HK-2 (cell line): ENCODE measurements around the gene AP1G2.
"Not testable (repeated sequence)": the region's sequence is repeated elsewhere in the genome, so short reads cannot be mapped to it uniquely, and the experiment has no call there.

ENCODE experiments used
- DNase-seq: peaks from one replicate; pipeline ENCODE4 v3.0.0-alpha.2; 2018; ENCODE audit not compliant: unreplicated experiment

The AP1G2 gene

DNA sequence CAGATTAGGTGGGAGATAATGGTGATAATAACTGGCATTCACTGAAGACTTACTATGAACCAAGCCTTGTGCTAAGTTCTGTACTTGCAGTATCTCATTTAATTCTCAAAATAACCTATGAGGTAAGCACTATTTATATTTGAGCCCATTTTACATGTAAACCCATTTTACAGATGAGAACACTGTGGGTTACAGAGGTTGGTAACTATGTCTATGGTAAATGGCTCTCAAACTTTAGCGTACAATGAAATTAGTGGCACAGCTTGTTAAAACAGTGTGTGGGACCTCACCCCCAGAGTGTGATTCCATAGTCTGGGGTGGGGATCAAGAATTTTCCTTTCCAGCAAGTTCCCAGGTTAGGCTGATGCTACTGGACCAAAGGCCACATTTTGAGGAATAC is 33.2 kb upstream of the AP1G2 start:
- DNase-seq, result no peak

GRCh38 chr14:23600322-23600707 is 32.7 kb upstream of the AP1G2 start:
- no peak for DNase-seq

DNA sequence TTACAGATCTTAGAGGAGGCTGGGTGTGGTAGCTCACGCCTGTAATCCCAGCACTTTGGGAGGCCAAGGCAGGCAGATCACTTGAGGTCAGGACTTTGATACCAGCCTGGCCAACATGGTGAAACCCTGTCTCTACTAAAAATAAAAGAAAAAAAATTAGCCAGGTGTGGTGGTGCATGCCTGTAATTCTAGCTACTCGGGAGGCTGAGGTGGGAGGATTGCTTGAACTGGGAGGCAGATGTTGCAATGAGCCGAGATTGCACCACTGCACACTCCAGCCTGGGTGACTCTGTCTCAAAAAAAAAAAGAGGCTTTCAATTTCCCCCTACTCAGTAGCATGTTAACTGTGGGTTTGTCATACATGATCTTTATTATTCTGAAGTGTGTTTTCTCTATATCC is 26.6 kb upstream of the AP1G2 start:
- DNase-seq, result not testable (repeated sequence)

DNA sequence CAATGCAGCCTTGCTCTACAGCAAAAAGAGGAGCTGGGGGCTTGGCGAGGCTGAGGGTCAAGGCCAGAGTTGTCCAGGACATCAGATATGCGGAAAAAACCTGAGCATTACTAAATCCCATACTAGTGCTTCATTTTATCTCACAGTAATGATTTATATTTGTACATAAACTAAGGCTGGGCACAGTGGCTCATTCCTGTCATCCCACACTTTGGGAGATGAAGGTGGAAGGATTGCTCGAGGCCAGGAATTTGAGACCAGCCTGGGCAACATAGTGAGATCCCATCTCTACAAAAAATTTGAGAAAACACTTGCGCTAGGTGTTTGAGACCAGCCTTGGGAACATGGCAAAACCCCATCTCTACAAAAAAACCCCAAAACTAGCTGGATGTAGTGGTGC is 22.6 kb upstream of the AP1G2 start:
- DNase-seq, result no peak

DNA sequence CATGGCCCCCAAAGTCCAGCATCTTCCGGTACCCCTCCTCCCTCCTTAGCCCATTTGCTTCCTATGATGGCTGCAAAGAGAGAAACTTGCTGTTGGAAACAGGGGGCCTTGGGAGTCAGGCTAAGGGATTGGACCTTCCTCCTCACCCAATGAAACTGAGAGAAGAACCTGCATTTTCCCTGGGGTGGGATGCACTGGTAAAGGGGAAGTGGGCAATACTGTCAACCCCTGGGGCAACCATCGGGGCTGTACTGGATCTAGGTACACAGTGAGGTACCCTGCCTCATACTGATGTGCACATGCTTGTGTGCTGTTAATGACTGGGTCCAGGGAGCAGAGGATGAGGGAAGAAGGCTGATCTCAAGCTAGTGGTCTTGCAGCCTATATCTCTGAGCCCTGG is 22.0 kb upstream of the AP1G2 start:
- DNase-seq, result no peak

- DNase-seq, result peak; percentile 84
Measured at GRCh38 chr14:23588884-23589598, 21.4 kb upstream of the AP1G2 start.

DNA sequence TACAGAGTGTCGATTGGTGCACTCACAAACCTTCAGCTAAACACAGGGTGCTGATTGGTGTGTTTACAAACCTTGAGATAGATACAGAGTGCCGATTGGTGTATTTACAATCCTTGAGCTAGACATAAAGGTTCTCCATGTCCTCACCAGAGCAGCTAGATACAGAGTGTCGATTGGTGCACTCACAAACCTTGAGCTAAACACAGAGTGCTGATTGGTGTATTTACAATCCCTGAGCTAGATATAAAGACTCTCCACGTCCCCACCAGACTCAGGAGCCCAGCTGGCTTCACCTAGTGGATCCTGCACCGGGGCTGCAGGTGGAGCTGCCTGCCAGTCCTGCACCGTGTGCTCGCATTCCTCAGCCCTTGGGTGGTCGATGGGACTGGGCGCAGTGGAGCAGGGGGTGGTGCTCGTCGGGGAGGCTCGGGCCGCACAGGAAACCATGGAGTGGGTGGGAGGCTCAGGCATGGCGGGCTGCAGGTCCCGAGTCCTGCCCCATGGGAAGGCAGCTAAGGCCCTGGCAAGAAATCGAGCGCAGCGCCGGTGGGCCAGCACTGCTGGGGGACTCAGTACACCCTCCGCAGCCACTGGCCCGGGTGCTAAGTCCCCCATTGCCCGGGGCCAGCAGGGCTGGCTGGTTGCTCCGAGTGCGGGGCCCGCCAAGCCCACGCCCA is 17.1 kb upstream of the AP1G2 start:
- not testable (repeated sequence) for DNase-seq

GRCh38 chr14:23583761-23584526 is 16.4 kb upstream of the AP1G2 start:
- DNase-seq, result not testable (repeated sequence)

GRCh38 chr14:23582906-23583760 is 15.5 kb upstream of the AP1G2 start:
- no peak for DNase-seq

GRCh38 chr14:23580948-23581281 is 13.3 kb upstream of the AP1G2 start:
- no peak for DNase-seq

DNA sequence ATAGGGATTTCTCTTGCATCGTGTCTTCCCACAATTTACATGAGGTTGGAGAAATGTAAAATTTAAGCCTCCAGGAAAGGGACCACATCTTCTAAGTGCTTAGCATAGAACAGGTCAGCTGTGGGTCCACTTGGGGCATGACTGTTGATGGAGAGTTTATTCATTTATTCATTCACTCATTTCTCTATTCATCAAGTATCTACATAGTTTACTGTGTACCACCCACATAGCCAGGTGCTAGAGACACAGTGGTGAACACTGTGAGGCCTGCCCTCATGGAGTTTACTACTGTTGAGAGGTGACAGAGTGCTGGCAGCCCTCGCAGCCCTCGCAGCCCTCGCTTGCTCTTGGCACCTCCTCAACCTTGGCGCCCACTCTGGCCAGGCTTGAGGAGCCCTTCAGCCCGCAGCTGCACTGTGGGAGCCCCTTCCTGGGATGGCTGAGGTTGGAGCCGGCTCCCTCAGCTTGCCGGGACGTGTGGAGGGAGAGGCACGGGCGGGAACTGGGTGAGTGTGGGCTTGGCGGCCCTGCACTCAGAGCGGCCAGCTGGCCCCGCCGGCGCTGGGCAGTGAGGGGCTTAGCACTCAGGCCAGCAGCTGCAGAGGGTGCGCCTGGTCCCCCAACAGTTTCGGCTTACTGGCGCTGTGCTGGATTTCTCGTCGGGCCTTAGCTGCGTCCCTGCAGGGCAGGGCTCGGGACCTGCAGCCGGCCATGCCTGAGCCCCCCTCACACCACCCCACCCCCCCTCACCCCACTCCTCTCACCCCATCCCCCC is 12.7 kb upstream of the AP1G2 start:
- DNase-seq, result no peak

GRCh38 chr14:23579739-23580138 is 12.1 kb upstream of the AP1G2 start:
- DNase-seq, result no peak

DNA sequence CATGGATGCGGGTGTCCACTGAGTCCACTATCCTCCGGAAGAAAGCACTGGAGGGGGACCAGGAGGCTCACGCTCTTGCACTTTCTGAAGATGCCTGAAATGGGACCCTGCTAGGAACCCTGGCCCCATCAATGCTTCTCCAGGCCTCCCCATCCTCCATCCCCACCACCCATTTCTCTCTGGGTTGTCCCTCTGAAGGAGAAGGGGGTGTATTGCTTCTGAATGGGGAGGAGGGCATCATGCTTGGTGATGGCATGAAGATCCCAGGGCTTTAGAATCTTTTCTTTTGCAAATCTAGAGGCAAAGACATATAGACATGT is 11.7 kb upstream of the AP1G2 start:
- DNase-seq, result no peak

DNA sequence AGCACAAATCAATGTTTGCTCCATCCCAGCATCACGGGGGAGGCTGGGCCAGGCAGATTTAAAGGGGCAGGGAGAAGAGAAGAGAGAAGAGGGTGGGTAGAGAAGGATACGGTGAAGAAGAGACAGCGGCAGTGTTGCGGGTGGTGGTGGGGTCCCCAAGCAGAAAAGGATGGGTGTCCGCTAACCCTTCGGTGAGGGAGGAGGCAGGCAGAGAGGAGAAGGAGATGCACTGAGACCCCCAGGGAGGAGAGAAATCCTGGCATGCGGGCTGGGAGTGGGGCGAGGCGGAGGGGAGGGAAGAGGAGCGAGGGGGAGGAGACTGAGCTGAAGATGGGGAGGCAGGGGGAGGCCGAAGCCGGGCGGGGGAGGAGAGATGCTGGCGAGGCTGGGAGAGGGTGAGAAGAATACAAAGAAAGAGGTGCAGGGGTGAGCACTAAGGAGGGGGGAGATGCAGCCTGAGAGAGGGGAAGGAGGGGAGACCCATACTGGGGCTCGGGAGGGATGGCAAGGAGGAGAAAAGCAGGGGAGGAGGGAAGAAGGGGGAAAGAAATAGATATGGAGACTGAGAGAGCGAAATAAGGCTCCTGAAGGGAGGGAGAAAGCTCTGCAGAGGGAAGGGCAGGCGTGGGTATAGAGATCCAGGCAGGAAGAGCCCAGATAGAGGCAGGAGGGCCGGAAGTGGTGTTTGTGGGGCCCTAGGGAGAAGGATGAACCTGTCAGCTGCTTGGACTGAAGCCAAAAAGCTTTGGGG is 11.1 kb upstream of the AP1G2 start, which contains the start of gene JPH4:
TSS of gene JPH4 (minus strand) at position 231 of the 751 bp plus-strand sequence. CDS start 1,337 bp downstream, outside the sequence.
- no peak for DNase-seq

GRCh38 chr14:23577710-23578392 is 10.3 kb upstream of the AP1G2 start:
- no peak for DNase-seq

DNA sequence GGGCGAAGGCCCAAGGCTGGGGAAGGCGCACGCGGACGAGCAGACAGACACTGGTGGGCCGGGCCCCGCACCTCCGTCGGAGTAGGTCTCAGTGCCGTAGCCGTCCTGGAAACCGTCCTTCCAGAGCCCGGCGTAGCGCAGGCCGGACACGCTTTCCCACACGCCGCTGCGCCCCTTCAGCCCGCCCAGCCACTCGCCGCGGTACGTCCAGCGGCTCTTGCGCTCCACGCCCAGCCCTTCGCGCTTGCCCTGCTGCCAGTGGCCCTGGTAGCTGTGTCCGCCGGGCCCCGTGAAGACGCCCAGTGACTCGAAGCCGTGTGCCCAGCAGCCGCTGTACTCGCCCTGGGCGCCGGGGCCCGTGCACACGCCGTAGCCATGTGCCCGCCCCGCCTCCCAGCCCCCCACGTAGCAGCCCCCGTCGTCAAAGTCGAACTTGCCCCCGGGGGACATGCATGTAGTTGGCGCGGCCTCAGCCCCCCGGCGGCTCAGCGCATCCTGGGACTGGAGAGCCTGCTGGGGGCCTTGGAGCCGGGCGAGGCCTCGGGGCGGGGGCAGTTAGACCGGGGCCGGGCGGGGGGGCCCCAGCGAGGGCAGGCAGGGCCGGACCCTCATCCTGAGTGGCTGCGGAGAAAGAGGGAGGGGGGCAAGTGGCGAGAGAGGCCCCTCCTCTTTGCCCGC is 9.6 kb upstream of the AP1G2 start:
- DNase-seq, result no peak

- DNase-seq, result no peak
Measured at GRCh38 chr14:23573384-23574015, 5.9 kb upstream of the AP1G2 start.

GRCh38 chr14:23572836-23573235 is 5.2 kb upstream of the AP1G2 start:
- DNase-seq, result no peak

- DNase-seq, result no peak
Measured at GRCh38 chr14:23572524-23572828, 4.9 kb upstream of the AP1G2 start.
